Lung microvascular endothelial cell (primary cell): ENCODE data around the gene LLGL2. TPM values are rescaled to one million over a fixed set of nuclear protein-coding genes. Genes with fewer than 3 reads are reported as not detected.
A peak's percentile ranks its signal among the peaks of the same experiment; 100 is the strongest.
"Not testable (repeated sequence)": the region's sequence is repeated elsewhere in the genome, so short reads cannot be mapped to it uniquely, and the experiment has no call there.

Experiments
- DNase-seq, 2 donors: peaks; one replicate each; pipeline versions ENCODE4 v3.0.0 to v3.0.0-alpha.2; 2010; ENCODE audit warnings: low read depth in 2 of 2
- total RNA-seq: library from RNA; depleted of rRNA; stranded (reverse); fragments of >200 nt; gene quantifications from 2 replicates; pipeline ENCODE4 v1.2.1, GENCODE V29; 2014

LLGL2 gene
- total RNA-seq, 1 donor from 2014 or later = 14.7 TPM

GRCh38 chr17:75568412-75569255 is 43.1 kb downstream of the LLGL2 start:
- DNase-seq = no peak

- DNase-seq = no peak
Measured at GRCh38 chr17:75570034-75570676, 44.7 kb downstream of the LLGL2 start.

DNA sequence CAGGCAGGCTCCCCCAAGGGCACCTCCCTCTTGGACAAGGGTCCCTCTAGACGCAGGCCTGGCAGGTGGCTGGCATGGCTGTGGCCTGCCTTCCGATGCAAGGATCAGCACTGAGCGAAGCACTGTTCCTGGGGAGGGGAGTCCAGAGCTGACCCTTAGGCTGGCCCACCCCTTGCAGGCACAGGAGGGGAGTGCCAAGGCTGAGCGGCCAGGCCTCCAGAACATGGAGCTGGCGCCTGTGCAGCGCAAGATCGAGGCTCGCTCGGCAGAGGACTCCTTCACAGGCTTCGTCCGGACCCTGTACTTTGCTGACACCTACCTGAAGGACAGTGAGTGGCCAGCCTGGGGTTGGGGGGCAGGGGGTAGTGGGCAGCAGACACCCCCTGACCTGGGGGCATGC is 45.3 kb downstream of the LLGL2 start:
- DNase-seq = no peak

DNA sequence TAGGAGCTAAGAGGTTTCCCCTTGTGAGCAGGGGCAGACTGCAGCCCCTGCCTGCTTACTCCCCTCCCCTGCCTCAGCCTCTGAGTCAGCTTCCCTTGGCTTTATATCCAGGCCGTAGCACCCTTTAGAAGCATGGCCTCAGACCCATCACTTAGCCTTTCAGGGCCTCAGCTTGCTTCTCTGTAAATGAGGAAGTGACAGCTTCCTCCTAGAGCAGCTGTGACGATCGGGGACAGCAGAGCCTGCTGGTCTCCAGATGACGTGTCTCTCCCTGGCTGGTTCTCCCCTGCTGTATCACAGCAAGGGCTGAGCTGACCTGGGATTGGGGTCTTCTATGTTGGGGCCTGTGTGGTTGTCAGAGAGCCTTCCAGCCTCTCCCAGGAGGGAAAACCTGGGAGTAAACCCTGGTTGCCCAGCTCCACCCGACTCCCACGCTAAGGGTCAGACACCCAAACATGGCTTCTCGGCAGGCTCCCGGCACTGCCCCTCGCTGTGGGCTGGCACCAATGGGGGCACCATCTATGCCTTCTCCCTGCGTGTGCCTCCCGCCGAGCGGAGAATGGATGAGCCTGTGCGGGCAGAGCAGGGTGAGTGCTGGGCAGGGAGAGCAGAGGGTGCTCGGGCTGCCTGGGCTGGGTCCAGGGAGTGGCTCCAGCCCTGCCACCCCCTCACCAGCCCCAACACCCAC is 45.8 kb downstream of the LLGL2 start:
- peak; percentile 29 to 78 for DNase-seq

- DNase-seq = no peak
Measured at GRCh38 chr17:75571885-75572215, 46.4 kb downstream of the LLGL2 start.

GRCh38 chr17:75572713-75573539 is 47.4 kb downstream of the LLGL2 start:
- DNase-seq = no peak

GRCh38 chr17:75573540-75573957 is 48.1 kb downstream of the LLGL2 start:
- no peak for DNase-seq

DNA sequence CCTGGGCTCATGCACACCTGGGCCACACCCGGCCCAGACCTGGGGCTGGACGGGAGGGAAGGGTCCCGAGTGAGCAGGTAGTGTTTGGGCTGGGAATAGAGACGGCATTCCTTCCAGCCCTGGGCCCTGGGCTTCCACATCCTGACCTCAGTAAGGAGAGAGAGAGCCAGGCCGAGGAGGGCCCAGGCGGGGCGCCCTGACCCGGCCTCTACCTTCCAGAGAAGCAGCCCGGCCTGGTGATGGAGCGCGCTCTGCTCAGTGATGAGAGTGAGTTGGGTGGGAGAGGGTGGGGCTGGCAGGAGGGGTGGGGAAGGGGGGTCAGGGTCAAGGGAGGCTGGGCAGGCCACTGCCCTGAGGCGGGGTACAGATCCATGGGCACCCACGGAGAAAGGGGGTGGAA is 48.5 kb downstream of the LLGL2 start:
- DNase-seq = no peak

GRCh38 chr17:75574404-75575036 is 49.0 kb downstream of the LLGL2 start:
- DNase-seq = no peak

DNA sequence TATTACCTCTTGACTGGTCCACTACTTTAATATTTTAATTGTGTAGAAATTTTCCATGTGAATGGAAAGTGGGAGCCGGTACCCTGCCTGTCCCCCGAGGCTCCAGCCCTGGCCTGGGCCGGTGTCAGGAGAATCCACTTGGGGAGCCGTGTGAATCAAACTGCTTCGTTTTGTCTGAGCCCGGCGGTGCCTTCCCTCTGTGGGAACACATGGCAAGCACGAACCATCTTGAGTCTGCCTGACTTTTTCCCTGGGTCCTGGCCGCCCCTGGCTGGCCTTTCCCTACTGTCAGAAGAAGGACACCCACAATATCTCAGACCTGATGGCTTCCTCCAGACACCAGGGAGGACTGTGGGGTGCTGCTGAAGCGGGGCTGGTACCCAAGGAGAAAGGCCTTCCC is 49.7 kb downstream of the LLGL2 start:
- no peak for DNase-seq

DNA sequence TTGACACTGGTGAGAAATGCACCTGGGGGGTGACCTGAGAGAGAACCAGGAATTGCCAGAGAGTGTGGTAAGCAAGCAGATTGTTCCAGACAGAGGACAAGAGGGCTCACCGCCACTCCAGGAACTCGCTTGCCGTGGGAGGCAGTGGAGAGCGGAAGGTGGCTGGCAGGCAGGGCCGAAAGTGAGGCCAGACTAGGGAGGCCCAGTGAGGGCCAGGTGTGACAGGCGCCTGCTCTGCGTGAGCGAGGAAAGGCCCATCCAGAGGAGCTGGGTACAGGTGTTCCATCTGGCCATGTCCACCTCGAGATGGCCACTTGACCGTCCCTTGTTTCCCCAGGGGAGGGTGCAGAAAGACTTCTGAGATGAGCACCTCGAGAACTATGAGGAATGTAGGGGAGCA is 50.2 kb downstream of the LLGL2 start:
- DNase-seq = no peak

- no peak for DNase-seq
Measured at GRCh38 chr17:75576661-75577060, 51.2 kb downstream of the LLGL2 start.

DNA sequence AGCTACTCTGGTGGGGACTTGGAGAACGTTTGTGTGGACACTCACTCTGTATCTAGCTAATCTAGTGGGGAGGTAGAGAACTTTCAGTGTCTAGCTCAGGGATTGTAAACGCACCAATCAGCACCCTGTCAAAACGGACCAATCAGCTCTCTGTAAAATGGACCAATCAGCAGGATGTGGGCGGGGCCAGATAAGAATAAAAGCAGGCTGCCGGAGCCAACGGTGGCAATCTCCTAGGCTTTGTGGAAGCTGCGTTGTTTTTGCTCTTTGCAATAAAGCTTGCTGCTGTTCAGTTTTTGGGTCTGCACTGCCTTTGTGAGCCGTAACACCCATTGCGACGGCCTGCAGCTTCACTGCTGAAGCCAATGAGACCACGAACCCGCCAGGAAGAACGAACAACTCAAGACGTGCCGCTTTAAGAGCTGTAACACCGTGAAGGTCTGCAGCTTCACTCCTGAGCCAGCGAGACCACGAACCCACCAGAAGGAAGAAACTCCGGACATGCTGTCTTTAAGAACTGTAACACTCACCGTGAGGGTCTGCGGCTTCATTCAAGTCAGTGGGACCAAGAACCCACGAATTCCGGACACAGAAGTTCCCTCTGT is 55.7 kb downstream of the LLGL2 start:
- not testable (repeated sequence) for DNase-seq

DNA sequence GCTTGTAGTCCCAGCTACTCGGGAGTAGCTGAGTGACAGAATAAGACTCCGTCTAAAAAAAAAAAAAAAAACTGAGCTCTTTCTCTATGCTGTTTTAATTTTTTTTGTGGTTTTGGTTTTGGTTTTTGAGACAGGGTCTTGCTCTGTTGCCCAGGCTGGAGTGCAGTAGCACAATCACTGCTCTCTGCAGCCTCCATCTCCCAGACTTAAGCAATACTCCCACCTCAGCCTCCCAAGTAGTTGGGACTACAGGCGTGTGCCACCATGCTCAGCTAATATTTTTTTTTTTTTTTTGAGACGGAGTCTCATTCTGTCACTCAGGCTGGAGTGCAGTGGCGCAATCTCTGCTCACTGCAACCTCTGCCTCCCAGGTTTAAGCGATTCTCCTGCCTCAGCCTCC is 57.7 kb downstream of the LLGL2 start:
- not testable (repeated sequence) for DNase-seq

GRCh38 chr17:75584849-75585175 is 59.3 kb downstream of the LLGL2 start:
- DNase-seq = no peak

- DNase-seq = peak; percentile 10 to 57
Measured at GRCh38 chr17:75587675-75588595, 62.4 kb downstream of the LLGL2 start, which contains the start of gene MYO15B. Gene MYO15B (plus strand): TSS chr17:75587800. CDS start chr17:75588058, 258 bp downstream.

GRCh38 chr17:75588596-75589011 is 63.1 kb downstream of the LLGL2 start:
- DNase-seq = peak in 1 of 2 donors; percentile 61

- peak; percentile 76 to 91 for DNase-seq
Measured at GRCh38 chr17:75589012-75589918, 63.8 kb downstream of the LLGL2 start.

- DNase-seq = no peak
Measured at GRCh38 chr17:75589919-75590303, 64.4 kb downstream of the LLGL2 start.
